Subcutaneous adipose tissue (tissue), 4 donors: ENCODE data around the gene TTLL9. TPM values are rescaled to one million over a fixed set of nuclear protein-coding genes. Genes with fewer than 3 reads are reported as not detected.

Experiments
- total RNA-seq, 4 donors: library from RNA; depleted of rRNA; stranded (reverse); fragments of >200 nt; gene quantifications; one replicate each; pipeline ENCODE4 v1.1.0, GENCODE V29; 2016
- TF ChIP-seq, protein P1 (sequence below): fragments of 450-650 bp; IDR thresholded peaks from one replicate; pipeline ENCODE4 v1.5.1; 2016; ENCODE audit warnings: low read depth, mild to moderate bottlenecking, control low read depth, antibody characterized with exemption, moderate library complexity

TTLL9 gene
- total RNA-seq, 4 donors from 2014 or later: 0.38 to 0.66 (median 0.51) TPM; not detected in 1

DNA sequence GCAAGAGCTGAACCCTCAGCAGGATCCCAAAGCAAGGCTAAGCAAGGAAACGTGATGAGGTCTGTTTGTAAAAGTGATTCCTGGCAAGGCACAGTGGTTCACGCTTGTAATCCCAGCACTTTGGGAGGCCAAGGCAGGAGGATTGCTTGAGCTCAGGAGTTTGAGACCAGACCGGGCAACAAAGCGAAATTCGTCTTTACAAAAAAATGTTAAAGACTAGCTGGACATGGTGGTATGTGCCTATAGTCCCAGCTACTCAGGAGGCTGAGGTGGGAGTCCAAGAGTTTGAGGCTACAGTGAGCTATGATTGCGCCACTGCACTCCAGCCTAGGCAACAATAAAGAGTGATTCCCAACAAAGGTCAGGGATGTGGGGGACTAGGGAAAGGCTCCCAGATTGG lies 93.5 kb downstream of the TTLL9 start:
- TF ChIP-seq, protein P1, sequence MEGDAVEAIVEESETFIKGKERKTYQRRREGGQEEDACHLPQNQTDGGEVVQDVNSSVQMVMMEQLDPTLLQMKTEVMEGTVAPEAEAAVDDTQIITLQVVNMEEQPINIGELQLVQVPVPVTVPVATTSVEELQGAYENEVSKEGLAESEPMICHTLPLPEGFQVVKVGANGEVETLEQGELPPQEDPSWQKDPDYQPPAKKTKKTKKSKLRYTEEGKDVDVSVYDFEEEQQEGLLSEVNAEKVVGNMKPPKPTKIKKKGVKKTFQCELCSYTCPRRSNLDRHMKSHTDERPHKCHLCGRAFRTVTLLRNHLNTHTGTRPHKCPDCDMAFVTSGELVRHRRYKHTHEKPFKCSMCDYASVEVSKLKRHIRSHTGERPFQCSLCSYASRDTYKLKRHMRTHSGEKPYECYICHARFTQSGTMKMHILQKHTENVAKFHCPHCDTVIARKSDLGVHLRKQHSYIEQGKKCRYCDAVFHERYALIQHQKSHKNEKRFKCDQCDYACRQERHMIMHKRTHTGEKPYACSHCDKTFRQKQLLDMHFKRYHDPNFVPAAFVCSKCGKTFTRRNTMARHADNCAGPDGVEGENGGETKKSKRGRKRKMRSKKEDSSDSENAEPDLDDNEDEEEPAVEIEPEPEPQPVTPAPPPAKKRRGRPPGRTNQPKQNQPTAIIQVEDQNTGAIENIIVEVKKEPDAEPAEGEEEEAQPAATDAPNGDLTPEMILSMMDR: no peak

DNA sequence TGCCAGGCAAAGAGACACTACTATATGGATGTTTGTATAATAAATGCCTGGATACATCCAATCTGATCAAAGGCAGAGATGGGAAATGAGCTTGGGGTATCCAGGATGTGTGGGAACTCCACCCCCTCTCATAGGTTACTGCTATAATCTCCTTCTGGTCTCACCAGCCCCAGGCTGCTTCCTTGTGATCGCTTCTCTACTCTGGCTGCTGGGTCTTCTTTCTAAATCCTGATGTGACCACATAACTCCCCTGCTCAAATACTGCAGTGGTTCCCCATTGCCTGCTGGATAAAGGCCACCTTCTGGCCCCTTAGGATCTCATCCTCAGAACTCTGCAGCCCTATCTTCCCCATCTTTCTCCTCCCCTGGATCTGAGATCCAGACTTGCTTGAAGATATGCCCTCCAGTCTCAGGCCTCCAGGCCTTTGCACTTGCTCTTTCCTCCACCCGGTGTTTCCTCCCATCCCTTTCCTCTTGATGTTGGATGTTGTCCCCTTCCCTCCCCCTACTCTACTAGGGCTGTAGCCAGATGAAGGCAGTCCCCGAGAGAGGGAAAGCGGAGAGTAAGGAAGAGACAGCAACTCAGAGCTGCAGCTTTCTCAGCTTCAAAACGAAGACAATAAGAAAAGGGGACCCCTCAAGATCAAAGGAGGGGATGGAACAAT lies 96.7 kb downstream of the TTLL9 start:
- TF ChIP-seq, protein P1: no peak

DNA sequence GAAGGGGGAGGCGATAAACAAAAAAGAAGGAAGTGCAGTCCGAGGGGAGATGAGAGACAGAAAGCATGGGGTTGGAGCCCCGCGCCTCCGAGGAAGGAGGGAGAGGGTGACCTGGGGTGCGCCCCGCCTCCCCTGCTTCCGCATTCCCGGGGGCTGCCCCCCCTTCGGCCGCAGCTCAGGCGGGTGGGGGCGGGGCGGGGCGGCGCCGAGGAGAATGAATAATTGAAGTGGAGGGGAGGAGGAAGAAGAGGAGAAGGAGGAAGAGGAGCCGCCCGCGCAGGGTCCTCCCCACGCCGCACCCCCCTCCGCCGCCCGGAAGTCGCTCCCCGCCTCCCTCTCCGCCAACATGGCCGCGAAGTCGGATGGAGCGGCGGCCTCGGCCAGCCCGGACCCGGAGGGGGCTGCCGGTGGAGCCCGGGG lies 97.4 kb downstream of the TTLL9 start, which contains the start of gene XKR7:
Gene XKR7 (plus strand): TSS at position 322 of the 420 bp plus-strand sequence. CDS start 25 bp downstream, at position 347.
- TF ChIP-seq, protein P1: no peak

GRCh38 chr20:31968291-31969126 lies 98.1 kb downstream of the TTLL9 start:
- TF ChIP-seq, protein P1: no peak

- TF ChIP-seq, protein P1: no peak
These were observed 99.6 kb downstream of the TTLL9 start for GRCh38 chr20:31969991-31970390.

DNA sequence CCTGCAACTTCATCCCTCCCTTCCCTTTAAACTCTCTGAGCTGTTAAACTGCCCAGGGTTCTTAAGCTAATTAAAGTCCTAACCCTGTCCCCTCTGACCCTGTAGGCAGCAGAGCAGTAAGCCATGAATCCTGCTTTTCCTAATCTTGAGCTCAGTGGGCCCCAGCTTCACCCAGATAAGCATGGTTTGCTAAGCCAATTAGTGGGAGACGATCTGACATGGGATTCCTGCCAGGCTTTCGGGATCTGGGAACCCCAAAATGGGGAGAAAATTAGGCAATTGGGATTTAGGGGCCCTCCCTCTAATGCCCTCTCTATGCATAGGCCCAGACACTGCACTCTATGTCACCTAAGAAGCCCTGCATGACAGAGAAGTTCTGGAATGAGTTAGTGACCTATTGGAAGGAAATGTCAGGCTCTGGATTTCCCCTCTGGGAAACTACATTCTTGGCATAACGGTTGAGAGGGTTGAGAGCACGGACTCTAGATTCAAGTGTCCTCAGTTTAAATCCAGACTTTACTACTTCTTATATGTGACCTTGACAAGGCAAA lies 102.1 kb downstream of the TTLL9 start:
- TF ChIP-seq, protein P1: no peak

GRCh38 chr20:31974296-31974695 lies 103.9 kb downstream of the TTLL9 start:
- TF ChIP-seq, protein P1: no peak
